Measurements from ENCODE around the gene ZNF729.
"Not testable (repeated sequence)": the region's sequence is repeated elsewhere in the genome, so short reads cannot be mapped to it uniquely, and the experiment has no call there.

ZNF729 gene

DNA sequence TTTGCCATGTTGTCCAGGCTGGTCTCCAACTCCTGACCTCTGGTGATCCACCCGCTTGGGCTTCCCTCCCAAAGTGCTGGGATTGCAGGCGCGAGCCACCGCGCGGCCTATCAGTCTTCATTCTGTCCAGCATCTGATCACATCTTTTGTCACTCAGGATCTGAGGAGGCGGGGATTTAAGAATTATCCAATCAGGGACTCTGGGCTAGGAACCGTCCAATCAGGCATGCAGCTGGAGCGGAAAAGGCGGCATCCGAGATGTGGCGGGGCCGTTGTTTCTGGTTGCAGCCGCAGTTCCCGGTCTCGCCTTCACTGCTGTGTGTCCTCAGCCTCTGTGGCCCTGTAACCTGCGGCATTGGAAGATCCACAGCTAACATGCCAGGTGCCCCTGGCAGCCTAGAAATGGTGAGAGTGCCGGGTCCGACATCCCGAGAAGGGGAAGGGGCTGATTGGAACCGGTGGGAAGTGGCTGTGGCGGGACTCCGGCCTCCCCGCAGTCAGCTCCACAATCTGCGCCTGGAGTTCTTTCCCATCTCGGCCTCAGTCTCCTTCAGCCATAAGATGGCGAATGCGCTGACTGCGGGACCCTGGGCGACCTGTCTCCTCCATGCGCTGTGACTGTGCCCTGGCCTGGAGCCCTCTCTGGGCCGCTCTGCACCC is at the start of gene ZNF729:
TSS of gene ZNF729 (plus strand) at position 291 of the 660 bp plus-strand sequence. CDS start at position 376, 85 bp downstream.
- no peak for DNase-seq

DNA sequence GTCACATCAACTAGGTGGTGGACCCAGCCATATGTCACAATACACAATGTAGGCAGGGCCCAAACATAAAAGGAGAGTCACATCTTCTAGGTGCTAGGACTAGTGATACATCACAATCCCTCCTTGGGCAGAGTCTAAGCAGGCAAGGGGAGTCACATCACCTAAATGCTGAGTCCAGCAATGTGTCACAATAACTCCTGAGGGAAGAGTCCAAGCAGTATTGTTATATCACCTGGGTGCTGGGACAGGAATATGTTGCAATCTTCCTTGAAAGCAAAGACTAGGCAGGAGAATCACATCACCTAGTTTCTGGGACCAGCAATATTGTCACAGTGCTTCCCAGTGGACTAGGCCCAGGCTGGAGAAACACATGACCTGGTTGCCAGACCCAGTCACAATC is 29.4 kb upstream of the ZNF729 start:
- DNase-seq, result no peak

DNA sequence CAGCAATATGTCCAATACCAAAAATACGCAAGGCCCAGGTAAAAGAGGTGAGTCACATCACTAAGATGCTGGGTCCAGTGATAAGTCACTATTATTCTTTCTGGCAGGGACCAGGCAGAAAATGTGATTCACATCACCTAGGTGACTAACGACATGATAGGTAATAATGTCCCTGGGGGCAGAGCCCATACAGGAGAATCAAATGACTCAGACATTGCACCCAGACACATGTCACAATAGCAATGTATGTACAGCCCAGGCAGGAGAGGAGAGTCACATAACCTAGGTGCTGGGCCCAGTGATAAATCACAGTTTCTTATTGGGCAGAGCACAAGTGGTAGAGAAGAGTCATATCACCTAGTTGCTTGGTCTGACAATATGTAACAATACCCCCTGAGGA is 28.9 kb upstream of the ZNF729 start:
- DNase-seq, result no peak

DNA sequence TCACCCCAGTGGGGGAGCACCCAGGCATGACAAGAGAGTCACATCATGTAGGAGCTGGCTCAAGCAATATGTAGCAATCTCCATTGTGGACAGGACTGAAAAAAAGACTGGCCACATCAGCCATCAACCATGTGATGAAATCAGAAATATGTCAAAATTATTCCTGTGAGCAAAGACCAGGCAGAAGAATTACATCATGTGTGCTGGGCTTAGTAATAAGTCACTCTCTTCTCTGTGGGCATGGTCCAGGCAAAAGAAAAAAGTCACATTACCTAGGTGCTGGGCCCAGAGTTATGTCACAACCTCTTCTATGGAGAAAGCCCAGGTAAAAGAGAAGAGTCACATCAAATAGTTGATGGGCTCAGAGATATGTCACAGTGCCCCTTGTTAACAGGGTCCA is 28.3 kb upstream of the ZNF729 start:
- DNase-seq, result no peak

DNA sequence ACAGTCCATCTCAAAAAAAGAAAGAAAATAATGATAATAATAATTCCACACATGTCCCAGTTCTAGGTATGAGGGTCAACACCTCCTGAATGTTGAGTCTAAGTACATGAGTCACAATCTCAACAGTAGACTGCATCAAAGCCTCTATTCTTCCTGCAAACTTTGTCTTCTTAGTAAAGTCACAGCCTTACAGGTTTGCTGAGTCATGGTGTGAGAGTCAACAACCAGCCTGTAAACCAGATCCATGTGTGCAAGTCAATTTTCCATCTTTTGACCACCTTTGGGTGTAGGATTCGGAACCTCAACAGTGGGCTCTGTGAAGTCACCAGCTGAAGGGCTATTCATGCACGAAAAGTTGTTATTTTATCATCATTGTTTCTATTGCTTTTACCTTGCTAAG is 25.7 kb upstream of the ZNF729 start:
- DNase-seq, result no peak

DNA sequence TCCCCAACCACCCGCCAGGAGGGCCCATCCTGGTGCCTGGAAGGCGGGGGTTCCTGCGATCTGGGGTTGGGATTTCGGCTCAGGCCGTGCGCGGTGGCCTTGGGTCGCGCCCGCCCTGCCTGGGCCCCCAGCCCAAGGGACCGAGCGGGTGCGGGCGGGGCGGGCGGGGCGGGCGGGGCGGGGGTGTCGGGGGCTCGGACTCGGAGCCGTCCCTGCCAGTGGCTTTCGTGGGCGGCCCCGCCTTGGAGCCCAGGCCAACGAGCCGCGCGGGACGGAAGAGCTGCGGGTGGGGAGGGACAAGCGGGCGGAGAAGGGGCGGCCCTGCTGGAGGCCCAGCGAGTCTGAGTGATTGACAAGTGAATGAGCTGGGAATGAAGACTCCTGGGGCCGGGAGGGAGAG is 24.6 kb upstream of the ZNF729 start:
- DNase-seq, result no peak

DNA sequence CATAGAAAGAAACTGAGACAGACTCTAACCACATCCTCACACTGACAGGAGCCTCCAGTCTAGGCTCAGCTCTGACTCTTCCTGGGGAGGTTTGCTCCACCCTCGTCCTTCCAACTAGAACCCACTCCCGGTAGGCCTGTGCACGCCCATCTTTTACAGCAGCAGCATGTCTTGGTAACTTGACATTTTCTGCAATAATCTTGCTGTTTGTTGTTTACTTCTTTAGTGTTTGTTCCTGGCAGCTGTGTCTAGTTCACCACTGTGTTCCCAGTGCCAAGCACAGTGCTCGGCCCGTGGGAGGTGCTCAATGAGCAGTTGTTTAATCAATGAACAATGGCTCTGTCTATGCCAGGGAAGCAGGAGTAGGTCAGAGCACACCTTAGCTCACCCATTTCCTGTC is 23.1 kb upstream of the ZNF729 start:
- DNase-seq, result no peak

DNA sequence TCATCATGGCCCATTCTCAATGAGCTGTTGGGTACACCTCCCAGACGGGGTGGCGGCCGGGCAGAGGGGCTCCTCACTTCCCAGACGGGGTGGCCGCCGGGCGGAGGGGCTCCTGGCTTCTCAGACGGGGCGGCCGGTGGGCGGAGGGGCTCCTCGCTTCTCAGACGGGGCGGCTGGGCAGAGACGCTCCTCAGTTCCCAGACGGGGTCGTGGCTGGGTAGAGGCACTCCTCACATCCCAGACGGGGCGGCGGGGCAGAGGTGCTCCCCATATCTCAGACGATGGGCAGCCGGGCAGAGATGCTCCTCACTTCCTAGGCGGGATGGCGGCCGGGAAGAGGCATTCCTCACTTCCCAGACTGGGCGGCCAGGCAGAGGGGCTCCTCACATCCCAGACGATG is 35.3 kb downstream of the ZNF729 start:
- not testable (repeated sequence) for DNase-seq

DNA sequence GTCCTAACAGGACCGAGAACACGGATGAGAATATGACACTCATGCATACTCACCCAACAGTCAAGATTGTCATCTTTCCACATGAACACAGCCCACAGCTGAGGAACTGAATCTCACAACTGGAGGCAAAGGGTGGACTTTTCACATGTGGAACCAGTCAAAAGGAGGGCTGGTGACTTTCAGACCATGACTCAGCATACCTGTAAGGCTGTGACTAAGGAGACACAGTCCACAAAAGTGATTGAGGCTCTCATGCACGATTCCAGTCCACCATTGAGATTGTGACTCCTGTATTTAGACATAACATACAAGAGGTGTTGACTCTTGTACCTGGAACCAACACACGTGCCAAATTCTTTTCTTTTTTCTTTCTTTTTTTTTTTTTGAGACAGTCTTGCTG is 40.0 kb downstream of the ZNF729 start:
- DNase-seq, result no peak

DNA sequence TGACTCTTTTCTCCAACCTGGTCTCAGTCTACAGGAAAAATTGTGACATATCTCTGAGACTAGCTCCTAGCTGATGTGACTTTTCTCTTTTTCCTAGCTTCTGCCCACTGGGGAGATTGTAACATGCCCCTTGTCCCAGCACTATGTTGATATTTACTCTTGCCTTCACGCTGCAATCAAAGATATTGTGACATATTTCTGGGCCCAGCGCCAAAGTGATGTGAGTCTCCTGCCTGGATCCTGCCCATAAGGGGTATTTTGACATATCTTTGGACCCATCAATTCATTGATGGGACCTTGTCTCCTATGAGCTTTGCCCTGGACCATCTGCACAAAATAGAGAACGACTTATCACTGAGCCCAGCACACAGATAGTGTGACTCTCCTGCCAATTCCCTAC is 41.1 kb downstream of the ZNF729 start:
- no peak for DNase-seq

DNA sequence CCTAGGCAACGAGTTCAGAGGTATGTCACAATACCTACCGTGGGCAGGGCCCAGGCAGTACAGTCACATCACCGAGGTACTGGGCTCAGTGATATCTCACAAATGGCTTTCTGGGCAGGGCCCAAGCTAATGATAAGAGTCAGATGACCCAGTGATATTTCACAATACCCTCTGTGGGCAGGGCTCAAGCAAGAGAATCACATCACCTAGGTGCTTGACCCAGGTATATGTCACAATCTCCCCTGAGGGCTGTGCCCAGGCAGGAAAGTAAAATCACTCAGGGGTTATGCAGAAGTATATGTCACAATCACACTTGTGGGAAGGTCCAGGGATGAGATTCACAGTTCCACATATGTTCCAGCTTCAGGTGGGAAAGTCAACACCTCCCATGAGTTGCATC is 45.3 kb downstream of the ZNF729 start:
- no peak for DNase-seq

DNA sequence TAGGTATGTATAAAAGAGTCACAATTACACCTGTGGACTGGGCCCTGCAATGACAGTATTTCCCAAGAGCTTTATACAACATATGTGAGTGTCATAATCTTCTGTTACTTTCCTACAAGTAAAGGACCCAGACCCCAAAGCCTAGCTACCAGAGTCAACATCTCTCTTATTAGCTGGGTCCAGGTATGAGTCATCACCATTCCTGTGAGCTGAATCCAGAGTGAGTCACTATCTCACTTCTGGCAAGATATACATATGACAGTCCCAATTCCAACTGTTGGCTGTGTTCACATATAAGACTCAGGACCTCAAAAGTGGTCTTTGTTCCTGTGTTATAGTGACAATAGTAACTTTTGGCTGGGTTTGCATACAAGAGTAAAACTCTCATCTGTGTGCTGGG is 46.7 kb downstream of the ZNF729 start:
- no peak for DNase-seq

DNA sequence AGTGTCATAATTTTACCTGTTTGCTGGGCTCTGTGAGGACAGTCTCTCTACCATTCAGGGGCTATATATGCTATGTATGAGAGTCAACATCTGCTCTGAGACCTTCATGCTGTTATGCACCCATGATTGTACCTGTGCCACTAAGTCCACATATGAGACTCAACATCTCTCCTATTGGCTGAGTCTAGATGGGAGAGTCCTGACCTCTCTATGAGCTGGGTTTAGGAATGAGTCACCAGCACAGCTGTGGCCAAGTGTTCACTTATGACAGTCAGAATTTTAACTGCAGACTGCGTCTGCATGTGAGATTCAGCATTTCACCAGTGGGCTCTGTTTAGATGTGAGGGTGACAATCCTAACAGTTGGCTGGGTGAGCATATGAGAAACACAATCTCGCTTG is 49.5 kb downstream of the ZNF729 start:
- no peak for DNase-seq

DNA sequence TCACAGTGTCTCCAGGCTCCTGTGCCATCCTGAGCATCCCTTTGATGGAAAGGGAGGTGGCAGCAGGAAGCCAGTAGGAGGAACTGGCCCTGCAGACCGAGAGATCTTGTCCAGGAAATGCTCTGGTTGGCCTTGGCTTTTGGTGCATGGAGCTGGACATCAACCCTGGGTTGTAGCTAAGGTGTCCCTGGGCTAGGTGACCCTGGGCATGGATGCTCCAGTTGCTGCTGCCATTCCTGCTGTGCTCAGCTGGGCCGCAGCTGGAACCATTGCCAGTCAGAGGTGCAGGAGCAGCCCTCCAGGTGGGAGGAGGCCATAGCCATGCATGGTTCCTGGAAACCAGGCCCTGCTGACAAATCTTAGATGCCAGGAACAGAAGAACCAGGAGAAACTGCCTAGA is 68.4 kb downstream of the ZNF729 start:
- no peak for DNase-seq
